Measurements from ENCODE around the gene NSD1. TPM values are rescaled to one million over a fixed set of nuclear protein-coding genes. Genes with fewer than 3 reads are reported as not detected.
"Not testable (repeated sequence)": the region's sequence is repeated elsewhere in the genome, so short reads cannot be mapped to it uniquely, and the experiment has no call there.

Gene NSD1
- total RNA-seq, 1 donor = 53.2 TPM

- Histone ChIP-seq H3K36me3 (ENCODE audit: insufficient read depth, low read length) (peaks cover 75% of the 10 kb centered on the region), H4K20me1 (ENCODE audit: insufficient read depth, low read length) (peaks cover 7% of the 10 kb centered on the region), H3K27me3 (ENCODE audit: insufficient read depth, low read length) (no peaks in the 10 kb centered on the region), H2AFZ (ENCODE audit: low read length) (no peak overlapping the region), H3K4me1 (ENCODE audit: insufficient read depth, low read length) (peaks cover 6% of the 10 kb centered on the region), H3K9me3 (ENCODE audit: low read depth, low read length) (no peaks in the 10 kb centered on the region), H3K27ac (ENCODE audit: low read depth, low read length) (no peak overlapping the region), H3K79me2 (ENCODE audit: insufficient read depth, low read length) (peaks cover 17% of the 10 kb centered on the region), H3K4me3 (ENCODE audit: insufficient read depth, low read length) (no peak overlapping the region), H3K4me2 (ENCODE audit: insufficient read depth, low read length) (no peak overlapping the region)
- TF ChIP-seq CTCF (IDR thresholded peaks at IDR 0.05; ENCODE audit: extremely low read depth, low read depth, low read length) = no peak
- no peak for DNase-seq (ENCODE audit: insufficient read length, low spot score, missing footprints)
These were observed 116.4 kb downstream of the NSD1 start for GRCh38 chr5:177249761-177250537.

- Histone ChIP-seq H3K79me2 (ENCODE audit: insufficient read depth, low read length) (peaks cover 17% of the 10 kb centered on the region), H3K4me2 (ENCODE audit: insufficient read depth, low read length) (no peak overlapping the region), H3K36me3 (ENCODE audit: insufficient read depth, low read length) (peaks cover 77% of the 10 kb centered on the region), H3K9me3 (ENCODE audit: low read depth, low read length) (no peaks in the 10 kb centered on the region), H3K27me3 (ENCODE audit: insufficient read depth, low read length) (no peaks in the 10 kb centered on the region), H2AFZ (ENCODE audit: low read length) (no peak overlapping the region), H4K20me1 (ENCODE audit: insufficient read depth, low read length) (peaks cover 3% of the 10 kb centered on the region), H3K27ac (ENCODE audit: low read depth, low read length) (no peak overlapping the region), H3K4me3 (ENCODE audit: insufficient read depth, low read length) (no peak overlapping the region), H3K4me1 (ENCODE audit: insufficient read depth, low read length) (no peaks in the 10 kb centered on the region)
- TF ChIP-seq CTCF (IDR thresholded peaks at IDR 0.05; ENCODE audit: extremely low read depth, low read depth, low read length) = no peak
- no peak for DNase-seq (ENCODE audit: insufficient read length, low spot score, missing footprints)
These were observed 119.7 kb downstream of the NSD1 start for GRCh38 chr5:177253252-177253651.

GRCh38 chr5:177256296-177256695, 122.7 kb downstream of the NSD1 start:
- DNase-seq (ENCODE audit: insufficient read length, low spot score, missing footprints) = no peak
- H3K36me3 ChIP-seq (ENCODE audit: insufficient read depth, low read length) = peaks cover 81% of the 10 kb centered on the region

GRCh38 chr5:177258711-177259110, 125.1 kb downstream of the NSD1 start:
- H3K4me2 ChIP-seq (ENCODE audit: insufficient read depth, low read length) = not testable (repeated sequence)

More at GRCh38 chr5:177256296-177256695, 122.7 kb downstream of the NSD1 start:
- H2AFZ ChIP-seq (ENCODE audit: low read length) = no peak overlapping the region
- H3K79me2 ChIP-seq (ENCODE audit: insufficient read depth, low read length) = peaks cover 17% of the 10 kb centered on the region
- no peak overlapping the region for H3K4me3 ChIP-seq (ENCODE audit: insufficient read depth, low read length)
- TF ChIP-seq CTCF (IDR thresholded peaks at IDR 0.05; ENCODE audit: extremely low read depth, low read depth, low read length) = no peak
- no peak overlapping the region for H3K27ac ChIP-seq (ENCODE audit: low read depth, low read length)
- H3K27me3 ChIP-seq (ENCODE audit: insufficient read depth, low read length) = no peaks in the 10 kb centered on the region
- H3K9me3 ChIP-seq (ENCODE audit: low read depth, low read length) = no peaks in the 10 kb centered on the region
- no peak overlapping the region for H3K4me2 ChIP-seq (ENCODE audit: insufficient read depth, low read length)
- H3K4me1 ChIP-seq (ENCODE audit: insufficient read depth, low read length) = no peaks in the 10 kb centered on the region
- H4K20me1 ChIP-seq (ENCODE audit: insufficient read depth, low read length) = no peaks in the 10 kb centered on the region

More at GRCh38 chr5:177258711-177259110, 125.1 kb downstream of the NSD1 start:
- H3K4me3 ChIP-seq (ENCODE audit: insufficient read depth, low read length); H3K4me1 ChIP-seq (ENCODE audit: insufficient read depth, low read length); H2AFZ ChIP-seq (ENCODE audit: low read length); DNase-seq (ENCODE audit: insufficient read length, low spot score, missing footprints); H3K79me2 ChIP-seq (ENCODE audit: insufficient read depth, low read length); H3K9me3 ChIP-seq (ENCODE audit: low read depth, low read length); H4K20me1 ChIP-seq (ENCODE audit: insufficient read depth, low read length); H3K27ac ChIP-seq (ENCODE audit: low read depth, low read length); H3K27me3 ChIP-seq (ENCODE audit: insufficient read depth, low read length): not testable (repeated sequence)
- H3K36me3 ChIP-seq (ENCODE audit: insufficient read depth, low read length) = peaks cover 81% of the 10 kb centered on the region

All from osteoblast (primary cell).